Keratinocyte (primary cell): Measurements from ENCODE around the gene SLC6A3. TPM values are rescaled to one million over a fixed set of nuclear protein-coding genes. Genes with fewer than 3 reads are reported as not detected.

Experiments used
- DNase-seq: peaks from one replicate; pipeline ENCODE4 v3.0.0-alpha.2; 2011; ENCODE audit warnings: low read depth, missing footprints, low spot score
- FAIRE-seq: peaks from 2 replicates; lab custom pipeline; 2011; peaks lifted over from hg19 to GRCh38; lab: Jason Lieb, UNC
- H2AFZ ChIP-seq: 2 replicates; pipeline ENCODE4 v1.6.0; 2012; ENCODE audit warnings: low read length, control low read depth, inconsistent platforms; ENCODE audit not compliant: control insufficient read depth
- H3K27ac ChIP-seq: 2 replicates; pipeline ENCODE4 v1.5.1; 2011; ENCODE audit warnings: low read length; ENCODE audit not compliant: control insufficient read depth, insufficient read depth
- H3K27me3 ChIP-seq: 3 replicates; pipeline ENCODE4 v1.6.0; 2011; ENCODE audit warnings: low read length; ENCODE audit not compliant: control insufficient read depth, insufficient read depth; ENCODE audit errors: extremely low read depth
- H3K36me3 ChIP-seq, 2 experiments: 2 replicates in 1 of 2; 3 replicates in 1 of 2; pipeline ENCODE4 v1.5.1; 2011; ENCODE audit warnings: low read length in 2 of 2, mild to moderate bottlenecking in 1 of 2; ENCODE audit not compliant: control insufficient read depth in 2 of 2, insufficient read depth in 2 of 2; ENCODE audit errors: extremely low read depth in 1 of 2
- H3K4me1 ChIP-seq: 3 replicates; pipeline ENCODE4 v1.5.1; 2011; ENCODE audit warnings: low read length; ENCODE audit not compliant: control insufficient read depth, insufficient read depth; ENCODE audit errors: extremely low read depth
- H3K4me2 ChIP-seq: 3 replicates; pipeline ENCODE4 v1.6.0; 2011; ENCODE audit warnings: low read depth, low read length; ENCODE audit not compliant: control insufficient read depth, insufficient read depth; ENCODE audit errors: extremely low read depth
- H3K4me3 ChIP-seq, 3 experiments: fragments of 200-600 bp in 1 of 3; sonication (generic) in 1 of 3; 2 replicates in 2 of 3; 3 replicates in 1 of 3; pipeline ENCODE4 v1.5.1; 2011 to 2016; ENCODE audit warnings: low read length in 3 of 3, mild to moderate bottlenecking in 3 of 3, control low read depth in 2 of 3, inconsistent platforms in 1 of 3, low read depth in 1 of 3, mixed read lengths in 1 of 3, mixed run types in 1 of 3, moderate library complexity in 1 of 3; ENCODE audit not compliant: control insufficient read depth in 2 of 3, insufficient read depth in 2 of 3; ENCODE audit errors: extremely low read depth in 1 of 3
- H3K79me2 ChIP-seq: 2 replicates; pipeline ENCODE4 v1.6.0; 2012; ENCODE audit warnings: low read length; ENCODE audit not compliant: control insufficient read depth, insufficient read depth
- H3K9ac ChIP-seq: 3 replicates; pipeline ENCODE4 v1.6.0; 2011; ENCODE audit warnings: low read length; ENCODE audit not compliant: control insufficient read depth, insufficient read depth; ENCODE audit errors: extremely low read depth
- H3K9me1 ChIP-seq: 3 replicates; pipeline ENCODE4 v1.6.0; 2011; ENCODE audit warnings: low read length; ENCODE audit not compliant: control insufficient read depth, insufficient read depth; ENCODE audit errors: extremely low read depth
- H3K9me3 ChIP-seq: 2 replicates; pipeline ENCODE4 v1.5.1; 2012; ENCODE audit warnings: low read depth, low read length; ENCODE audit not compliant: control insufficient read depth
- H4K20me1 ChIP-seq: 3 replicates; pipeline ENCODE4 v1.6.0; 2011; ENCODE audit warnings: low read length; ENCODE audit not compliant: control insufficient read depth, insufficient read depth; ENCODE audit errors: extremely low read depth
- CTCF ChIP-seq, 3 experiments: IDR thresholded peaks in 1 of 3; conservative IDR thresholded peaks in 1 of 3; optimal IDR thresholded peaks in 1 of 3; 2 replicates in 2 of 3; 3 replicates in 1 of 3; pipeline versions ENCODE3 to v1.5.1; 2011; ENCODE audit warnings: low read length in 3 of 3, mild to moderate bottlenecking in 3 of 3, moderate library complexity in 2 of 3, control low read depth in 1 of 3, inconsistent platforms in 1 of 3; ENCODE audit not compliant: insufficient read depth in 2 of 3; ENCODE audit errors: extremely low read depth in 1 of 3
- EZH2 ChIP-seq: IDR thresholded peaks from one replicate; pipeline ENCODE4 v1.6.1; 2012; ENCODE audit warnings: inconsistent platforms, mild to moderate bottlenecking, low read length, moderate library complexity
- dilution Hi-C: fragments of 300-500 bp; cut with MboI; formaldehyde crosslinking; loops from one replicate; pipeline ENCODE4 v1.7.0; 2020; ENCODE audit warnings: low sequenced_read_pairs; ENCODE audit not compliant: extremely low pct_ligation_motif_present
- polyA plus RNA-seq, 5 experiments: library from polyadenylated mRNA; depleted of rRNA in 3 of 5; stranded (reverse) in 3 of 5; stranded (forward) in 1 of 5; unstranded in 1 of 5; fragments of >200 nt; gene quantifications; 1 replicate in 1 of 5; 2 replicates in 3 of 5; 3 replicates in 1 of 5; pipeline versions ENCODE4 v1.2.1 to v1.2.3, GENCODE V29; 2011 to 2012; ENCODE audit warnings: missing spikeins in 2 of 5, low read depth in 1 of 5, low replicate concordance in 1 of 5

Gene SLC6A3
- polyA plus RNA-seq, 1 donor (not counting 4 experiments of a cell fraction or from before 2014, with no cell fraction given), result 0.03 TPM

GRCh38 chr5:1479066-1479465, 33.8 kb upstream of the SLC6A3 start:
- H3K27ac ChIP-seq, result no peak overlapping the region

DNA sequence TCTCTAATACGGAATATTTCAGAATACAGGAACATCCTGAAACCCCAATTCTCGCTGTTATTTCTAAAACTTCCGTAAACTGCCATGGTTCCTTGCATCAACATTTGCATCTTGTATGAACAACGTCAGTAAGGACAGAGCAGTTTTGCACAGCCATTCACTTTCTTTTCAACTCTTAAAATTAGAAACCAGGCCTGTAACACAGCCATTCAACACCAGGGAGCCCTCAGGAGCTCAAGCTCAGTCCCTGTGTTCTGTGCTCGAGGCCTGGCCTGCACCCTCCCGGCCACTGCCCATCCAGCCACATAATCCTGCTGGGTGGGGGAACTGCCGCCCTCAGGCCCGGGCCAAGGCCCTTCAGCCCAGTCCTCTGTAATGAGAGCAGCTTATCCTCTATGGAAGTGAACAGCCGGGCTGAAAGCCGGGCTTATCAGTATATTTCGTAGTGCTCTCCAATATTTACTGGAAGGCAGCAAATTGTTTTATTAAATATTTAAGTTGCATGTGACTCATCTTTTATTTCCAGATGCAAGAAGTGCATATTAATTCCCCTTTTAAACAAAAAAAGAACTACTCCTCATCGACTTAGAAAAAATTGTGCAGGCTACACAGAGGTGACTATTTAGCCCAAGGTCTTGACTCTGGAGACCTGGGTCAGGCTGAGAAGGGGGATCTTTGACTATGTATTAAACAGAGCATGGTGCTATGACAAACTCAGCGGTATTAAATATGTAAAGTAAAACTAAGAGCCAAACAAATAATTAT, 33.2 kb upstream of the SLC6A3 start:
- dilution Hi-C loops, result no loop called here
- FAIRE-seq (no peak), DNase-seq (no peak)
- Histone ChIP-seq H3K9me3 (no peaks in the 10 kb centered on the region), H3K4me2 (no peak overlapping the region), H3K27me3 (no peaks in the 10 kb centered on the region), H3K9ac (no peak overlapping the region), H3K4me3 (no peak overlapping the region), H3K27ac (no peak overlapping the region), H3K9me1 (no peaks in the 10 kb centered on the region), H3K4me1 (no peaks in the 10 kb centered on the region), H3K36me3 (peaks cover 7 to 34% of the 10 kb centered on the region in 2 experiments), H4K20me1 (no peaks in the 10 kb centered on the region), H3K79me2 (no peaks in the 10 kb centered on the region), H2AFZ (no peak overlapping the region)
- no peak for TF ChIP-seq CTCF (optimal IDR thresholded peaks at IDR 0.05 in 1 of 3, IDR thresholded peaks at IDR 0.05 in 1 of 3, conservative IDR thresholded peaks at IDR 0.05 in 1 of 3; ENCODE audit: extremely low read depth in 1 of 3, insufficient read depth in 2 of 3, low read length in 3 of 3)
- no peak for TF ChIP-seq EZH2

More at GRCh38 chr5:1479066-1479465, 33.8 kb upstream of the SLC6A3 start:
- Histone ChIP-seq H3K4me3 (no peak overlapping the region), H3K4me2 (no peak overlapping the region), H3K4me1 (no peaks in the 10 kb centered on the region), H2AFZ (no peak overlapping the region), H3K79me2 (no peaks in the 10 kb centered on the region), H3K9me1 (no peaks in the 10 kb centered on the region), H3K9ac (no peak overlapping the region), H4K20me1 (no peaks in the 10 kb centered on the region), H3K27me3 (no peaks in the 10 kb centered on the region), H3K9me3 (no peaks in the 10 kb centered on the region), H3K36me3 (peaks cover 8 to 34% of the 10 kb centered on the region in 2 experiments)
- dilution Hi-C loops, result no loop called here
- FAIRE-seq (no peak), DNase-seq (no peak)
- no peak for TF ChIP-seq EZH2
- no peak for TF ChIP-seq CTCF (optimal IDR thresholded peaks at IDR 0.05 in 1 of 3, IDR thresholded peaks at IDR 0.05 in 1 of 3, conservative IDR thresholded peaks at IDR 0.05 in 1 of 3; ENCODE audit: extremely low read depth in 1 of 3, insufficient read depth in 2 of 3, low read length in 3 of 3)
